ENCODE data around the gene PTGS1.

Gene PTGS1

DNA sequence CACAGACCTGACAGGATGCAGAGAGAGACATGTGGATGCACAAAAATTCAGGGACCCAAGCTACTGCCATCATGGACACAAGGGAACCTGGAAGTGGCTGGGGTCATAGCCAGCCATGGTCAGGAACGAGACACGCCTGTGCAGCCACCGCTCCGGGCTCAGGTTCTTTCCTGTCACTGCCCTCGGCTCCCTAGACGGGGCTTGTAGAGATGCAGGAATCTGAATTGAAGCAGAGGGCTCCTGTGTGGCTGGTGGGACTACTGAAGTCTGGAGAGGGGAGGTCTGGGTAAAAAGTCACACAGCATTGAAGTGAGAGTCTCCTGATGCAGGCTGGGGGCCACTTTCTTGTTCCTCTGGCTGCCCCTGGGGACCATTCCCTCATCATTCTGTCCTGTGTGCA, 32.3 kb upstream of the PTGS1 start:
- no peak overlapping the region for H3K4me3 ChIP-seq (ENCODE audit: low read depth, low read length)
- TF ChIP-seq, protein P1, sequence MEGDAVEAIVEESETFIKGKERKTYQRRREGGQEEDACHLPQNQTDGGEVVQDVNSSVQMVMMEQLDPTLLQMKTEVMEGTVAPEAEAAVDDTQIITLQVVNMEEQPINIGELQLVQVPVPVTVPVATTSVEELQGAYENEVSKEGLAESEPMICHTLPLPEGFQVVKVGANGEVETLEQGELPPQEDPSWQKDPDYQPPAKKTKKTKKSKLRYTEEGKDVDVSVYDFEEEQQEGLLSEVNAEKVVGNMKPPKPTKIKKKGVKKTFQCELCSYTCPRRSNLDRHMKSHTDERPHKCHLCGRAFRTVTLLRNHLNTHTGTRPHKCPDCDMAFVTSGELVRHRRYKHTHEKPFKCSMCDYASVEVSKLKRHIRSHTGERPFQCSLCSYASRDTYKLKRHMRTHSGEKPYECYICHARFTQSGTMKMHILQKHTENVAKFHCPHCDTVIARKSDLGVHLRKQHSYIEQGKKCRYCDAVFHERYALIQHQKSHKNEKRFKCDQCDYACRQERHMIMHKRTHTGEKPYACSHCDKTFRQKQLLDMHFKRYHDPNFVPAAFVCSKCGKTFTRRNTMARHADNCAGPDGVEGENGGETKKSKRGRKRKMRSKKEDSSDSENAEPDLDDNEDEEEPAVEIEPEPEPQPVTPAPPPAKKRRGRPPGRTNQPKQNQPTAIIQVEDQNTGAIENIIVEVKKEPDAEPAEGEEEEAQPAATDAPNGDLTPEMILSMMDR (IDR thresholded peaks at IDR 0.05; ENCODE audit: borderline replicate concordance, insufficient read depth, low read depth, low read length): no peak

DNA sequence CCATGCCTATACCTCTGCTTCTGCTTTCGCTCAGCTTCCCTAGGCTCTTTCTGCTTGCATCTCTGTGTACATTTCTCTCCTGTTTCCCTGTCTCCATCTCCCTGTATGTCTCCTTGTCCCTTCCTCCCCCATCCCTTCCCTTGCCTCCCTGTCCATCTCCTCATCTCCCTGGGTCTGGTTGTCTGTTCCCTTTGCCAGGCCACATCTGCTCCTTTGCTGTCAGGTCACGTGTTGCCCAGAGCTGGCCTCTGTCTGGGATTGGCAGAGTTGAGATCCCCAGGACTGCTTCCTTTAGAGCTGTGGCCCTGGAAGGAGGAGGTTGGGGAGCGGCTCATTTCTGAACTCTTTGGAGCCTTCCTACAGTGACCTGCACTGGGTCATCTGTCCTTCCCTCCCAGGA, 31.8 kb upstream of the PTGS1 start:
- TF ChIP-seq, protein P1 (IDR thresholded peaks at IDR 0.05; ENCODE audit: borderline replicate concordance, insufficient read depth, low read depth, low read length): no peak
- H3K4me3 ChIP-seq (ENCODE audit: low read depth, low read length): no peak overlapping the region

DNA sequence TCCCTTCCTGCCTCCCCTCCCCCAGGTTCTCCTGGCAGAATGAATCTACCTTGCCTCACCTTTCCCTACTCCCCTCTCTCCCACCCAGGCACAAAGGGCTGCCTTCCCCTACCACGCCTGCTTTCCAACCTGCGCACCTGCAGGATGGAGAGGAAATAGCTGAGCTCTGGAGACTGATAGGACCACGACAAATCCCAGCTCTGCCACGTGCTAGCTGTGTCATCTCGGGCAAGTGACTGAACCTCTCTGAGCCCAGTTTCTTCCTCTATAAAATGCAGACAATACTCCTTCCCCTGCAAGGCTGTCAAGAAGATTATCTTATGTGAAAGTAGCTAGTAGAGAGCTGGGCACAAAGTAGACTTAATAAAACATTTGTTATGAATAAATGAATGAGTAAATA, 31.2 kb upstream of the PTGS1 start:
- no peak overlapping the region for H3K4me3 ChIP-seq (ENCODE audit: low read depth, low read length)
- TF ChIP-seq, protein P1 (IDR thresholded peaks at IDR 0.05; ENCODE audit: borderline replicate concordance, insufficient read depth, low read depth, low read length): no peak

DNA sequence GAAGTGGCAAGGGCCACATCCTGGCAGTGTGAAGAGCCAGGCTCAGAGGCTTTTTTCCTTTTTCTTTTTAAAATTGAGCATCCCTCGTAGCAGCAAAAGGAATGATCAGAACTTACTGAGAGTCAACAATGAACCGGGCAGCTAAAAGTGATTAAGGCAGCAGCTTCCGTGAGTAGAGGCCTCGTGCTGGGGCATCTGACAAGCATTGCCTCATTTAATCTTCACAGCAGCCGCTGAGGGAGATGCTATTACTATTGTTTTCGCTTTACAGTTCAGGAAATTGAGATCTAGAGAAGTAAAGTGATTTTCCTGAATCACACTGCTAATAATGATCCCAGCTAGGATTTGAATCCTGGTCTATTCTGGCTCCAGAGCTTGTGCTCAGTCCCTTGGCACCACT, 30.7 kb upstream of the PTGS1 start:
- TF ChIP-seq, protein P1 (IDR thresholded peaks at IDR 0.05; ENCODE audit: borderline replicate concordance, insufficient read depth, low read depth, low read length): no peak
- no peak overlapping the region for H3K4me3 ChIP-seq (ENCODE audit: low read depth, low read length)

DNA sequence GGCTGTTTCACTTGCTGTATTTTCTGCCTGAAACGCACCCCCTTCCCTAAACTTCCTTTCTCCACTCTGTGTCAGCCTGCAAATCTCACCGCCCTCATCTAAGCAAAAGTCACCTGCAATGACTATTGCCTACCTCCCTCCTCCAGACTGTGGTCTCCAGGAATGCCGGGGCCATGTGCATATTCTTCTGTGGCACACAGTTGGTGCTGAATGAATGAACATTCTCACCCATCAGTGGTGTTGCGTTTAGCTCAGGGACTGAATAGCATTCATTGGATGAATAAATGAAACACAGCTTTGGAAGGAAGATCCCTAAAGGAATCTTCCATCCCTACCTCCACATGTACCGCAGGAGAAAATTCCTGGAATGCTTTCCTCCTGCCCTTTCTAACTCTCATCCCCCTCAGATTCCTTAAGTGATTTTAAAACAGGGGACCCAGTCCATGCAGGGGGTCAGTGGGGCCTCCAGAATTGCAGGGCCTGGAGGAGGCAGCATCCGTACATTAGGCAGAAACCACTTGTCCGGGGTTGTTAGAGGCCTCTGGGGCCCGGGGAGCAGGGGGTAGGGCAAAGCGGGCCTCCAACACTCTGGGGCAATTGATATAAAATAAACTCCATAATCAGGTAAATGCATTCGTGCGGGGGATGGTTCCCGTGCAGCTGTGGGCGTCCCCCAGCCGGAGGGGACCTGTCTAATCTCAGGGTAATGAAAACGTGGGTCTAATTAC, 28.3 kb upstream of the PTGS1 start:
- TF ChIP-seq, protein P1 (IDR thresholded peaks at IDR 0.05; ENCODE audit: borderline replicate concordance, insufficient read depth, low read depth, low read length): no peak

DNA sequence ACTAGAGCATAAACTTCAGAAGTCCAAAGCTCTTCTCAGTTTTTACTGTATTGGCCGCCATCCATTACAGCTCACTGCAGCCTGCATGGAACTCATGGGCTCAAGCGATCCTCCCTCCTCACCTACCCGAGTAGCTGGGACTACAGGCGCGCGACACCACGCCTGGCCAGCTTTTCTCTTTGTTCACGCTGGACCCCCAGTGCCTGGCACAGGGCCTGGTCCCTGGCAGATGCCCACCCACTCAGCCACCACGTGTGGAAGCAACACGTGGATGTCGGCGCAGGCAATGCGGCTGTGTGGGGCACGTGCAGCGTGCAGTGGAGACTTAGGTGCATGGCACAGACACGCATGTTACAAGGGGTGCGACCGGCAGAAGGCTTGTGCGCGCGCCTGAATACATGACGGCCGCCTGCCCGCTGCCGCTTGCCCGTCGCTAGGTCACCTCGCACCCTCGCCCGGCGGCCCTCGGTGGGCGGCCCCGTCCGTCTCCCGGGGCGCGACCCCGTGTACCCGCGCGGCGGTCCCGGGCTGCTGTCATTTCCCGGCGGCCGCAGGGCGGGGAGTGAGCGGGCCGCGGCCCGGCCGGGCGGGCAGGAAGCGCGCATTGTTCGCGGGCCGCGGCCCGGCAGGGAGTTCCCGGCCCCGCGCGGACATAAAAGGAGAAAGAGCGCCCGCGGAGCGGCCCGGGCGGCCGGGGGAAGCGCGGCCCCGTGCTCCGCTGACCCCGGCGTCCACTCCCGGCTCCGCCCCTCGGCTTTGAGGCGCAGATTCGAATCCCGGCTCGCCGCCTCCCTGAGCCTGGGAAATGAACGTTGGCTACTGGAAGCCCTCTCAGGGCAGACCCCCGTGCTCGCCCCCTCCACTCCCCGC, 24.1 kb upstream of the PTGS1 start:
- TF ChIP-seq, protein P1 (IDR thresholded peaks at IDR 0.05; ENCODE audit: borderline replicate concordance, insufficient read depth, low read depth, low read length): no peak
- H3K4me3 ChIP-seq (ENCODE audit: low read depth, low read length): no peak overlapping the region

More for the DNA sequence above, 28.3 kb upstream of the PTGS1 start:
- H3K4me3 ChIP-seq (ENCODE audit: low read depth, low read length): no peak overlapping the region

All from GM12875 (cell line).